ENCODE results near the gene WDR62.

WDR62 gene

GRCh38 chr19:36054733-36055686 lies at the start of gene WDR62:
TSS of gene WDR62 (plus strand) at chr19:36054897. CDS start at chr19:36054972, 75 bp downstream.
- peak; percentile 97 for DNase-seq (ENCODE audit: low spot score)

- no peak for DNase-seq (ENCODE audit: low spot score)
These were observed 47.7 kb upstream of the WDR62 start for GRCh38 chr19:36006955-36007354.

GRCh38 chr19:36008336-36008978 lies 46.2 kb upstream of the WDR62 start, which contains the start of gene SYNE4:
TSS of gene SYNE4 (minus strand) at chr19:36008813. CDS start at chr19:36008681, 132 bp downstream.
- no peak for DNase-seq (ENCODE audit: low spot score)

GRCh38 chr19:36009220-36009619 lies 45.5 kb upstream of the WDR62 start:
- peak; percentile 78 for DNase-seq (ENCODE audit: low spot score)

GRCh38 chr19:36009633-36010379 lies 44.9 kb upstream of the WDR62 start:
- no peak for DNase-seq (ENCODE audit: low spot score)

- DNase-seq (ENCODE audit: low spot score) = no peak
These were observed 44.3 kb upstream of the WDR62 start for GRCh38 chr19:36010402-36010801.

- DNase-seq (ENCODE audit: low spot score) = no peak
These were observed 41.3 kb upstream of the WDR62 start for GRCh38 chr19:36013280-36014011.

GRCh38 chr19:36014012-36014924 lies 40.4 kb upstream of the WDR62 start, which contains the start of gene ALKBH6:
TSS of gene ALKBH6 (minus strand) at chr19:36014213. CDS start at chr19:36013397, 816 bp downstream.
- DNase-seq (ENCODE audit: low spot score) = peak; percentile 99

- no peak for DNase-seq (ENCODE audit: low spot score)
These were observed 35.5 kb upstream of the WDR62 start for GRCh38 chr19:36019061-36019670.

- DNase-seq (ENCODE audit: low spot score) = no peak
These were observed 31.3 kb upstream of the WDR62 start for GRCh38 chr19:36023432-36023831.

GRCh38 chr19:36025541-36025940 lies 29.2 kb upstream of the WDR62 start:
- no peak for DNase-seq (ENCODE audit: low spot score)

- DNase-seq (ENCODE audit: low spot score) = no peak
These were observed 28.4 kb upstream of the WDR62 start for GRCh38 chr19:36026091-36026876.

- no peak for DNase-seq (ENCODE audit: low spot score)
These were observed 27.0 kb upstream of the WDR62 start for GRCh38 chr19:36027696-36028095.

GRCh38 chr19:36028313-36029041 lies 26.2 kb upstream of the WDR62 start:
- no peak for DNase-seq (ENCODE audit: low spot score)

GRCh38 chr19:36030264-36031148 lies 24.2 kb upstream of the WDR62 start:
- no peak for DNase-seq (ENCODE audit: low spot score)

GRCh38 chr19:36031308-36031707 lies 23.4 kb upstream of the WDR62 start:
- no peak for DNase-seq (ENCODE audit: low spot score)

Data from ecto neural progenitor cell (in vitro differentiated cells).